ENCODE results near the gene CLEC20A.

CLEC20A gene

DNA sequence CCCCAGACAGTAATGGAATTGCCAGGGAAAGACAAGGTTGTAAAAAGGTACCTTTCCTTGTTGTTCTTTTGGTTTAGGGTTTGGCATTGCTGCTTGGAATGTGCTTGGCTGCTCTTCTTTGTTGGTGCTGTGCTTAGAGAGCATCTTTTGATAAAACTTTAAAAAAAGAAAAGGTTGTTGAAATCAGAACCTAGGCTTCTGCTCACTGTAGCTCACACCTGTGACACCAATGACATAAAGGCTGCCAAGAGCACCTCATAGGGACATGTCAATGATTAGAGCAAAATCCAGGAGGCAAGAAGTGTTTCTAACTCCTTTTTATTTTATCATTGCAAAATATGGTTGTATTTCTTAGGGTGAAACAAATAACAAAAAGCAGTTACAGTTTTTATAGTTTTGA, 28.9 kb downstream of the CLEC20A start:
- no peak for DNase-seq (ENCODE audit: low read depth)

DNA sequence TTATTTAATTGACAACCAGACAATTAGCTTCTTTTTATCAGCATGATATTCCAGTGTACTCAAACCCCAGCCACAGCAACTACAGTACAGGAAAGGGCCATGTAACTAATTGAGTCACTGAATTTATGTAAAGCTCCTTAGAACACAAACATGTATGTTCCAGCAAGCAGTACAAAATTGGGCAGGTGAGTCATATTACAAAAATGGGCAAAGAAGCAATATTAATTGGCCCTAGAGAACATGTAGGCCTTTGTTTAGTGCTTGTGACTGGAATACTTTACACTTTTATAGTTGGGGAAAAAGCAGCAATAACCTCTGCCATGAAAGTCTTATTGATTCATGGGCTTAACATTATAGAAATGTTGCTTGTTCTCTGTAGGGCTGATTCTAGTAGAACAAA, 31.8 kb downstream of the CLEC20A start:
- DNase-seq (ENCODE audit: low read depth): no peak

DNA sequence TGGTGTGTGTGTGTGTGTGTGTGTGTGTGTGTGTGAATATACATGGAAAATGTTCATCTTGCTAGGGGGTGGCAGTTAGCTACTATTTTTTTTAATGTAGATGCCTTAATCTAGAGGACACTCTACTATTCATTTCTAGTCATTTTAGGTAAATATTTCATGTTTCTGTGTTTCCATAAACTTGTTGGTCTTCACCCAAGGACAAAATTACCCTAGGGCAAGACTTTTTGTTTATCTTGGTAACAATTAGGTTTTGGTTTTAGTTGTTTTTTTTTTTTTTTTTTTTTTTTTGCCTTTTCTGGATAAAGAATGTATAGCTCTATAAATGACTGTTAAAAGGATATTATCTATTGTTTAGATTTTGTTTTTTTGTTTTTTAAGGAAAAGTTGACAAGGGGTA, 32.2 kb downstream of the CLEC20A start:
- no peak for DNase-seq (ENCODE audit: low read depth)

DNA sequence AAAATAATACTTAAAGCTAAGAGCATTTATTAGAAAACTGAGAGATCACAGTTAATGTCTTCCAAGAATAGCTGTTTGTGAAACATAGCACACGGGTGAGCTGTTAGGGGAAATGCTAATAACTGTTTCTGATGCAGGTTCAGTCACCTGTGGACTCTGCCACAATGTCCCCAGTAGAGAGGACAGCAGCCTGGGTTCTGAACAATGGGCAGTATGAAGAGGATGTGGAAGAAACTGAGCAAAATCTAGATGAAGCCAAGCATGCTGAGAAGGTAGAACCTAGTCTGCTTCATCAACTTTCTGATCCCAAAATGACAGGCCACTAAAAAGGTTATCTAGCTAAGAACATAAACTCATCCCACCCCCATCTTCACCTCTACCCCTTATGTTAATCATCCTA, 32.6 kb downstream of the CLEC20A start:
- no peak for DNase-seq (ENCODE audit: low read depth)

DNA sequence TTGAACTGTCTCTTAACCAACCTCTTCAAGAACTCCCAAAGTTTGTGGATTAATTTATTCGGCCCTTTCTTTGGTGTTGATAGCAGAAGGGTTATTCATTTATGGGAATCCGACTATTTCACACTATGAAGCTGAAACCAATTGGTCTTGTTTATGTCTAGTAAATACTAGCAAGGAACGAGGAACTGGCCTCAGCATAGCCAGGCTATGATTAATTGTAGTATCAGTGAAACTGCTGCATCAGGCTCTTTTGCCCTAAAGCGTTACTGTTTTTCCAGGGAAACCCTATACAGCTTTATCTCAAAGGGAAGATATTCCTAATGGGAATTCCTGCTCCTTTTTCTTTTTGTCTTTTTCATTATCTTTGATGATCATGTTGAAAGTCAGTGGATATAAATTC, 35.1 kb downstream of the CLEC20A start:
- DNase-seq (ENCODE audit: low read depth): no peak

DNA sequence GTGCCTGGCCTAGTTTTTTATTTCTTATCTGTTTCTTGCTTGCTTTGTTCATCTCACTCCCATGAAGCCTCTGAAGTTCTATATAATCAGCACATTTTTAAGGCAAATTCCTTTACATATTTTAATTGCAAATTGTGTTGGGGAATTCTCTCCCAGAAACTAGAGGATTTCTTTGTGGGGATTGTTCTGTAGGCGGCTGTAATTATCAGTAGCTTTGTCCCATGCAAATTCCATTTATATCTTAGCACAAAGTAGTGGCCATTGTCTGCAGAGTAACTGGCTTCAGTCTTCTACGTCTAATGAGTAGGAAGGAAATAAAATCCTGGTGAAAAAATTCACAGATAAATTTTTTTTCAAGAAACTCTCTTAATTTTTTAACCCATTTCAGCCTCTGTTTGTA, 35.7 kb downstream of the CLEC20A start:
- DNase-seq (ENCODE audit: low read depth): no peak

DNA sequence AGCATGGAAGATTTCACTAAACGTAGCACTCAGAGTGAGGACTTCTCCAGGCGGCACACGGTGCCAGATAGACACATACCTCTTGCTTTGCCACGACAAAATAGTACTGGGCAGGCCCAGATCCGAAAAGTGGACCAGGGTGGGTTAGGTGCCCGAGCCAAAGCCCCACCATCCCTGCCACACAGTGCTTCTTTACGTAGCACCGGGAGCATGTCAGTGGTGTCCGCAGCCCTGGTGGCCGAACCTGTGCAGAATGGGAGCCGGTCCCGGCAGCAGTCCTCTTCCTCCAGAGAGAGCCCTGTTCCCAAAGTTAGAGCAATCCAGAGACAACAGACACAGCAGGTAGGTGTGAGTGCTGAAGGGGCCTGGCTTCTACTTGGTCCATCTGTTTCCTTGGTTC, 38.6 kb downstream of the CLEC20A start:
- no peak for DNase-seq (ENCODE audit: low read depth)

DNA sequence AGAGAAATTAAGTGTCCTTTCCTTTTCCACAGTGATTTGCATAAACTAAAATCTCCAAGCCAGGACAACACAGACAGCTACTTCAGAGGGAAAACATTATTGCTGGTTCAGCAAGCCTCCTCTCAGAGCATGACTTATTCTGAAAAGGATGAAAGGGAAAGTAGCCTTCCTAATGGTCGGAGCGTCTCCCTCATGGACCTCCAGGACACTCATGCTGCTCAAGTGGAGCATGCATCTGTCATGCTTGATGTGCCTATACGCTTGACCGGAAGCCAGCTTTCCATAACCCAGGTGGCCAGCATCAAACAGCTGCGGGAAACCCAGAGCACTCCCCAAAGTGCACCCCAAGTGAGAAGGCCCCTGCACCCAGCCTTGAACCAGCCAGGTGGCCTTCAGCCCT, 39.1 kb downstream of the CLEC20A start:
- no peak for DNase-seq (ENCODE audit: low read depth)

DNA sequence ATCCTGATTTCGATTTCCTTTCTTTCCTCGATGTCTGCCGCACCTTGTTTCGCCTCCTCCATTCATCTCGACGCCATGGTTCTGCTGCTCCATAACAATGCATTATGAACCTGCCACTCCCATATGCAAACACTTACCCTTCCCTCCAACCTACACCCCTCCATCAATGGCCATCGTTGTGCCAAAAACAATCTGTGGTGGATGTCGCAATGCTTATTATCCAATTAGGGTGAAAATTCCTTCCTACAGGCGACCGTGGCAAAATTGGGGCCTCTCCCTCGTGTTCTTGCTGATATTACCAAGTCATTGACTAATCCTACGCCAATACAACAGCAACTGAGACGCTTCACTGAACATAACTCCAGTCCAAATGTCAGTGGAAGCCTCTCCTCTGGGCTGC, 40.3 kb downstream of the CLEC20A start:
- no peak for DNase-seq (ENCODE audit: low read depth)

DNA sequence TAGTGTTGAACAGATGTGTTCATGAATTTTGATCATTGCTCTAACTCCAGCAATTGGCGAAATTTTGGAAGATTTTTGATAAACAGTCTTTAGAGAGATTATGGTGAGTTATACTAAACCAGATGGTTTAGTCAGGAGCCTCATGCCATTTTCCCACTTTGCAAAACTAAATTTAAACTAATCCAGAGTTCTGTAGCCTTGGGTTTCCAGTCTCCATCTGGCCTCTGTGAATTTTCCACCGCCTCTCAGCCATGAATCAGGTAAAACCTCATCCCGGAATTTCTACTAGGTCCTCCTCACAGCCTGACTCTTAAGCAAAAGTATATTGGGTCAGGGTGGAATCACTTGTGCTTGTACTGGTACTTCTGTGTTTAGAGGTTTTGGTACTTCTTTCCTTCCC, 44.8 kb downstream of the CLEC20A start:
- DNase-seq (ENCODE audit: low read depth): no peak

DNA sequence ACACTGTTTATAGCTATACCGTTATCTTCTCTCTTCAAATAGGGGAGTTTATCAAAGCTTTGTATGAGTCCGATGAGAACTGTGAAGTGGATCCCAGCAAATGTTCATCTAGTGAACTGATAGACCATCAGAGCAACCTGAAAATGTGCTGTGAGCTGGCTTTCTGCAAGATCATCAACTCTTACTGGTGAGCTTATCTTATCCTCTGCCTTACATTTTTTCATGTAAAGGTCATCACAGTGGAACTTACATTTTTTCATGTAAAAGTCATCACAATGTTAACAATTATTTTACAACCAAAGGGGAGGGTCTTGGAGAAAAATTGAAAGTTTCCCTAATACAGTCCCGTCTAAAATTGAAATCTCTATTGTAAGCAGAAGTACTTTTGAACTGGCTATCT, 45.2 kb downstream of the CLEC20A start:
- no peak for DNase-seq (ENCODE audit: low read depth)

DNA sequence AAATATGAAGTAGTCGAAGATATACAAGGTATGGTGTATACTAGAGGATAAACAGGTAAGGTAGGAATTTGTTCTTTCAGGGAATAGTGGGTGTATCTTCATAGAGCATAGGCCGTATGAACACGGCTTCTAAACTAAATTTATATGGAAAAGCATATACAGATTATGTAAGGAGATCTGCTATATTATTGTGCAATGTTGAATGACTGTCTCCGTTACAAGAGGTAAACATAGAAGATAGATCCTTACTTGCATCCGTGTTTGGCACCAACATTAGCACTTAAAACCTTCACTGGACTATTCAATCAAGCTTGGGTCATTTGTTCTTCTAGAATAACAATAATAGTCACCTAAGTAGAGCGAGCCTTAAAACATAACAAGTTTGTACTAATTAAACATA, 45.9 kb downstream of the CLEC20A start:
- no peak for DNase-seq (ENCODE audit: low read depth)

DNA sequence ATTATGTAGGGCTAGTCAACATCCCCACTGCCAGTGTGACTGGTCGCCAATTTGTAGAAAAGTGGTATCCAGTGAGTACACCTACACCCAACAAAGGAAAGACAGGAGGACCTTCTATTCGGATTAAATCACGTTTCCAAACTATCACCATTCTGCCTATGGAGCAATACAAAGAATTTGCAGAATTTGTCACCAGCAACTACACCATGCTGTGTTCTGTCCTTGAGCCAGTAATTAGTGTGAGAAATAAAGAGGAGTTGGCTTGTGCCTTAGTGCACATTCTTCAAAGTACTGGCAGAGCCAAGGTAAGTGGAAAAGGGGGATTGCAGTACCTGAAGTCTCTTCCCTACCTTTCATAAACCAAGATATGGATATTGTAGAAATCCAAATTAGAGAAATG, 53.8 kb downstream of the CLEC20A start:
- DNase-seq (ENCODE audit: low read depth): no peak

DNA sequence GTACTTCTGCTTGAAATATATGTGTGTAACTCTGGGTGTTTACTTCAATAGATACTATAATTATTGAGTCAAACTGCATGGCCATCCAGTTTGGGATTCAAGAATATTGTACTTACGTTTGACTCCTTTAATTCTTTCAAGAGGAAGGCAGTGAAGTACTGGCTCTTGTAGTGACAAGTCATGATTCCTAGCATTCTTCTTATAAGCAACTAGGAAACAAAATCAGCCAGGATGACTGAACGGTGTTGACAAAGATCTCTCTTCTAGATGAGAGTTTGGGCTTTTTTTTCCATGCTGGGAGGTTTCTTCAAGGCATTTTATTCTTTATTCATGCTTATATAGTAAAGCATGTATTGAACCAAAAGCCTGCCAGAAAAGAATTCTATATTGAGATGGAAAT, 58.3 kb downstream of the CLEC20A start:
- DNase-seq (ENCODE audit: low read depth): no peak

DNA sequence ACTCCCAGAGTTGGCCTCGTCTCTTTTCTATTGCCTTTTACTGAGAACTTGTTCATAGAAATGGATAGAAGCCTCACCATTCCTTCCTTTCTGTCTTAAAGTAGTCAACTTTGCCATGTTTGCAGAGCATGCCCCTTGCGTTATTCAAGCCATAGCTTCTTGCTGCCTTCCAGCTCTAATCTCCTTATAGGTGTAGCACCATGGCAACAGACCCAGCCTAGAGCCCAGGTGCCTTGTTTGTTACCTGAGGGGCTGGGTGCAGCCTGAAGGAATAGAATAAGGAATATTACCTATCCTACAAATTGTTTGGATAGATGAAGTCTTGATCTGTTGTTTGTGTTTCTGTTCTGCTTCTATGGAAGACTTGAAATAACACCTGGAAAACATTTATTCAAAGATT, 59.9 kb downstream of the CLEC20A start:
- no peak for DNase-seq (ENCODE audit: low read depth)

DNA sequence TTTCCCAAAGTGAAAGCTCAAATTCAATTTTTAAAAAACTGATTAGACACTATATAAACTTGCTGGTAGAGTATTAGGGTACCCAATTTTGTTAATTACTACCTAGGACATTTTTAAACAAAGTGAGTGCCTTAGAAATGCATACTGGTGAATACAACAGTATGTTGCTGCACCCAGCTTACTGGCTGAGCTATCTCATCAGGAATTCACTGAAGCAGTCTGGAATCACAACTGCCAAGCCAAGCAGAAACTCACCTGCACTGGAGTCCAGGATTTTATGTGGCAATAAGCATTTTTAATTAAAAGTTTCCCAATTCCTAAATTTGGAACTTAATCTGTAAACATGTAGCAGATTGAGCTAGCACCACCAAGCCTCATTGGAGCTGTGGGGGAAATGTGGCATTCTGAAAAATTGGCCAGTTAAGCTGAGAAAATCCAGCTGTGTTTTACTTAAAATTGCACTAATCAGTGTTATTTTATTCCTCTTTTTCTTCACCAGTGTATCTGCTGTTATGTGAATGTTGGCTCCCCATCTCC, 61.8 kb downstream of the CLEC20A start:
- DNase-seq (ENCODE audit: low read depth): no peak

DNA sequence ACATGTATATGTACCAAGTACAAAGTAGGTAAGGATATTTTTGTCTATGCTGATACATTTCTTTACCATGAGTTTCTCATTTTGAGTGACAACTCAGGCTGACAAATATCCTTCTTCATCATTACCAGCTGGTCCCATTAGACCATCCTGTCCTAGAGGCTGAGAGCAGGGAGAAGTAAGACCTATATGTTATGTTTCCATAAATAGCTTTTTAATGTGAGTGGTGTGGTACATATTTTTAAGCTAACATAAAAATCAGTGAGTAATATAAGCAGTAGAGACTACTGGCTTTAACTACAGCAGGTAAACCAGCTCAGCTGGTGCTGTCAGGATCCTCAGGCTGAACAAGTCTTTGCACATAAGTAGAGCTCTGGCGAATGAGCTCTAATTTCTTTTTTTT, 62.4 kb downstream of the CLEC20A start:
- DNase-seq (ENCODE audit: low read depth): no peak
